NCI-H2029 treated with DMSO at 0.1 percent for 48 hours (cell line): ENCODE measurements around the gene VEGFA.
A peak's percentile ranks its signal among the peaks of the same experiment; 100 is the strongest.

Source experiments
- DNase-seq: peaks from one replicate; lab custom pipeline; 2025; lab: John Stamatoyannopoulos, UW

Gene VEGFA

GRCh38 chr6:43772681-43773049 is 2.7 kb downstream of the VEGFA start:
- DNase-seq, result peak; percentile 27

GRCh38 chr6:43773050-43773979 is 3.3 kb downstream of the VEGFA start:
- DNase-seq, result peak; percentile 39

GRCh38 chr6:43773980-43774775 is 4.2 kb downstream of the VEGFA start:
- no peak for DNase-seq

GRCh38 chr6:43774776-43775534 is 4.9 kb downstream of the VEGFA start:
- no peak for DNase-seq

DNA sequence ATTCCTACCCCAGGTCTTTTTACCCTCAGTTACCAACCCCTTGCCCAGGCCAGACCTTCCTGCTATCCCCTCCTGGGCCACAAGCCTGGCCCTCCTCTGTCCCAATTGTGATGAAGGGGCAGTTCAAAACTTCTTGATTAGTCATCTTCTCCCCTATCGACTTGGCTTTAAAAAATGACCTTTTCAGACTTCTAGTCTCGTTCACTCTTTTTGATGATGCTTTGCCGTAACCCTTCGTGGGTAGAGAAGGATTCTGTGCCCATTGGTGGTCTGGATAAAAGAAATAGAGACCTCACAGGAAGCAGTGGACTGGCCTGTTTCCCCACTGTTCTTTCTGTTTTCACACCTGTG is 5.5 kb downstream of the VEGFA start:
- no peak for DNase-seq

DNA sequence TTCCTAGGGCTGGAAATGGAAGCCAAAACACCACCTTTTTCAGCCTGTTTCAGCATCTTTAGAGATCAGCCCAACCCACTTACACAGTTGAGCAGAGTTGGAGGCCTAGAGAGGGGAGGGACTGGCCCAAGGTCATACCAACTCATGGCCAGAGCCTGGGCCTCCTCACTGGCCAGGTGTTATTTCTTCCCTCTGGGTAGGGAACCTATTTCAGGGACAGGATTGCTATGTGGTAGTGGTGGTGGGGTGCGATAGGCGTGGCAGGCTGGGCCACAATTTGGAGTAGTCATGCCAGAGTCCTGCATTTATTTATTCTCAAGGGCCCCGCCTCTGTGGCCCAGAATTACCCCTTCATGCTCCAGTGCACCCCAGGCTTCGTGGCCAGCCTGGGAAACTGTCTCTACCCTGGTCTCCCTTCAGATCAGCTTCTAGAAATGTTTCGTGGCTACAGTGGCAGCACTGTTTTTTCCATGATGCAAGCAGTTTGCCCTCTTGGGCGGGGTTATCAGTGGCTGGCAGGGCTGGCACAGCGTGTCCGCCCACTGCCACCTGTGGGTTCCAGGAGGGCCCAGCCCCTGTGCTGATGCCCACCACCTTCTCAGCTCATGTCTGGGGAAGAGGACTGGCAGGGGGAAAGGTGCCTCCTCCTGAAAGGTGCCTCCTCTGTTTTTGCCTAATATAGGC is 6.2 kb downstream of the VEGFA start:
- no peak for DNase-seq

DNA sequence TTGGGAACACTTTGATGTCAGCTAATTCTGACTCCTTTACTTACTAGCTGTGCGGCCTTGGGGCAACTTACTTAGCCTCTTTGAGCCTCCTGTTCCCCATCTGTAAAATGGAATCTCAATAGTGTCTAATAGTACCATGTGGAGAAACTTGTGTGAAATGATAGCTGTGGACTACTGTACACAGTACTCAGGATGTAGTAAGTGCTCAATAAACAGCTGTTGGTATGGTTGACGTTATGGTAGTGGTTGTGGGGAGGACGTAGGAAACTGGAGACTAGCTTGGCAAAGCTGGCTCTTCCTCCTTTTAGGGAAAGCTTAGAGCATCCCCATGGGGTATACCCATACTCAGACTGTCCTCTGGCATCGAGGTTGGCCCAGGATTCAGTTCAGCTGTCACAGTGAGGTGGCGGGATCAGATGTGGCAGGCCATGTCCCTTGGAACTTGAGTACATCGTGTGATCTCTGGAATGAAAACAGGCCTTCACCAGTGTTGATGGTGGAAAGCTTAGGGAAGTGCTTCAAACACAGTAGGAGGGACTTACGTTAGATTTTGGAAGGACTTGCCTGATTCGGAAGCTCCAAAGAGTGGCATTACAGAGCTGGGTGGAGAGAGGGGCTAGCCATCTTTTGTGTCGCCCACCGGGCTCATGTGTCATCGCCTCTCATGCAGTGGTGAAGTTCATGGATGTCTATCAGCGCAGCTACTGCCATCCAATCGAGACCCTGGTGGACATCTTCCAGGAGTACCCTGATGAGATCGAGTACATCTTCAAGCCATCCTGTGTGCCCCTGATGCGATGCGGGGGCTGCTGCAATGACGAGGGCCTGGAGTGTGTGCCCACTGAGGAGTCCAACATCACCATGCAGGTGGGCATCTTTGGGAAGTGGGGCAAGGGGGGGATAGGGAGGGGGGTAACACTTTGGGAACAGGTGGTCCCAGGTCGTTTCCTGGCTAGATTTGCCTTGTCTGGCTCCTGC is 7.1 kb downstream of the VEGFA start:
- no peak for DNase-seq

- DNase-seq, result no peak
Observed at GRCh38 chr6:43778131-43778855, 8.3 kb downstream of the VEGFA start.

GRCh38 chr6:43778976-43779851 is 9.2 kb downstream of the VEGFA start:
- no peak for DNase-seq

DNA sequence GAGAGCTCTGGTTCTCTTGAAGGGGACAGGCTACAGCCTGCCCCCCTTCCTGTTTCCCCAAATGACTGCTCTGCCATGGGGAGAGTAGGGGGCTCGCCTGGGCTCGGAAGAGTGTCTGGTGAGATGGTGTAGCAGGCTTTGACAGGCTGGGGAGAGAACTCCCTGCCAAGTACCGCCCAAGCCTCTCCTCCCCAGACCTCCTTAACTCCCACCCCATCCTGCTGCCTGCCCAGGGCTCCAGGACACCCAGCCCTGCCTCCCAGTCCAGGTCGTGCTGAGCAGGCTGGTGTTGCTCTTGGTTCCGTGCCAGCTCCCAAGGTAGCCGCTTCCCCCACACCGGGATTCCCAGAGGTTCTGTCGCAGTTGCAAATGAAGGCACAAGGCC is 9.8 kb downstream of the VEGFA start:
- DNase-seq, result no peak

DNA sequence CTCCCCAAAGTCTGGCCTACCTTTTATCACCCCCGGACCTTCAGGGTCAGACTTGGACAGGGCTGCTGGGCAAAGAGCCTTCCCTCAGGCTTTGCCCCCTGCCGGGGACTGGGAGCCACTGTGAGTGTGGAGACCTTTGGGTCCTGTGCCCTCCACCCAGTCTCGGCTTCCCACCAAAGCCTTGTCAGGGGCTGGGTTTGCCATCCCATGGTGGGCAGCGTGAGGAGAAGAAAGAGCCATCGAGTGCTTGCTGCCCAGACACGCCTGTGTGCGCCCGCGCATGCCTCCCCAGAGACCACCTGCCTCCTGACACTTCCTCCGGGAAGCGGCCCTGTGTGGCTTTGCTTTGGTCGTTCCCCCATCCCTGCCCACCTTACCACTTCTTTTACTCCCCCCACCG is 10.3 kb downstream of the VEGFA start:
- DNase-seq, result no peak

GRCh38 chr6:43780941-43781928 is 11.2 kb downstream of the VEGFA start:
- DNase-seq, result no peak

GRCh38 chr6:43781941-43782704 is 12.1 kb downstream of the VEGFA start:
- no peak for DNase-seq

- DNase-seq, result no peak
Observed at GRCh38 chr6:43782764-43783513, 12.9 kb downstream of the VEGFA start.

DNA sequence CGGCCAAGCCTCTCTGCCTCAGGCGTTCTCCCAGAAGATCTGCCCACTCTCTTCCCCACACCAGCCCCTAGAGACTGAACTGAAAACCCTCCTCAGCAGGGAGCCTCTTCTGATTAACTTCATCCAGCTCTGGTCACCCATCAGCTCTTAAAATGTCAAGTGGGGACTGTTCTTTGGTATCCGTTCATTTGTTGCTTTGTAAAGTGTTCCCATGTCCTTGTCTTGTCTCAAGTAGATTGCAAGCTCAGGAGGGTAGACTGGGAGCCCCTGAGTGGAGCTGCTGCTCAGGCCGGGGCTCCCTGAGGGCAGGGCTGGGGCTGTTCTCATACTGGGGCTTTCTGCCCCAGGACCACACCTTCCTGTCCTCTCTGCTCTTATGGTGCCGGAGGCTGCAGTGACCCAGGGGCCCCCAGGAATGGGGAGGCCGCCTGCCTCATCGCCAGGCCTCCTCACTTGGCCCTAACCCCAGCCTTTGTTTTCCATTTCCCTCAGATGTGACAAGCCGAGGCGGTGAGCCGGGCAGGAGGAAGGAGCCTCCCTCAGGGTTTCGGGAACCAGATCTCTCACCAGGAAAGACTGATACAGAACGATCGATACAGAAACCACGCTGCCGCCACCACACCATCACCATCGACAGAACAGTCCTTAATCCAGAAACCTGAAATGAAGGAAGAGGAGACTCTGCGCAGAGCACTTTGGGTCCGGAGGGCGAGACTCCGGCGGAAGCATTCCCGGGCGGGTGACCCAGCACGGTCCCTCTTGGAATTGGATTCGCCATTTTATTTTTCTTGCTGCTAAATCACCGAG is 14.2 kb downstream of the VEGFA start:
- DNase-seq, result no peak
